Subcutaneous abdominal adipose tissue (tissue), 5 donors: ENCODE measurements around the gene PLAC8.

Experiments
- H3K27ac ChIP-seq: one replicate; pipeline ENCODE4 v1.7.0; 2013; ENCODE audit warnings: low read depth, mild to moderate bottlenecking, inconsistent platforms, low read length, moderate library complexity
- H3K27me3 ChIP-seq, 5 donors: one replicate each; pipeline ENCODE4 v1.7.0; 2013; ENCODE audit warnings: low read length in 5 of 5, inconsistent platforms in 1 of 5; ENCODE audit not compliant: control insufficient read depth in 5 of 5, insufficient read depth in 4 of 5
- H3K36me3 ChIP-seq, 5 donors: one replicate each; pipeline ENCODE4 v1.7.0; 2013; ENCODE audit warnings: low read length in 5 of 5; ENCODE audit not compliant: control insufficient read depth in 5 of 5, insufficient read depth in 5 of 5
- H3K4me1 ChIP-seq, 5 donors: one replicate each; pipeline ENCODE4 v1.7.0; 2013; ENCODE audit warnings: low read length in 5 of 5, mild to moderate bottlenecking in 3 of 5, moderate library complexity in 1 of 5; ENCODE audit not compliant: control insufficient read depth in 5 of 5, insufficient read depth in 5 of 5
- H3K4me3 ChIP-seq, 5 donors: one replicate each; pipeline ENCODE4 v1.7.0; 2013; ENCODE audit warnings: low read length in 5 of 5, low read depth in 1 of 5
- H3K9ac ChIP-seq, 5 donors: one replicate each; pipeline ENCODE4 v1.7.0; 2013; ENCODE audit warnings: low read length in 5 of 5, mild to moderate bottlenecking in 4 of 5, moderate library complexity in 3 of 5
- H3K9me3 ChIP-seq, 5 donors: one replicate each; pipeline ENCODE4 v1.7.0; 2013; ENCODE audit warnings: low read length in 5 of 5; ENCODE audit not compliant: control insufficient read depth in 5 of 5
- donor health status: healthy.
- donor health status: healthy.
- donor health status: healthy.
- donor health status: healthy.
- donor health status: healthy.

PLAC8 gene

GRCh38 chr4:83040269-83040668, 74.3 kb downstream of the PLAC8 start:
- no peak overlapping the region for H3K4me3 ChIP-seq
- H3K9ac ChIP-seq: no peak overlapping the region
- H3K9me3 ChIP-seq: no peaks in the 10 kb centered on the region
- peaks cover 2 to 23% (median 16%) of the 10 kb centered on the region in 5 donors for H3K4me1 ChIP-seq
- no peaks in the 10 kb centered on the region for H3K27me3 ChIP-seq
- no peaks in the 10 kb centered on the region for H3K36me3 ChIP-seq
- H3K27ac ChIP-seq: no peak overlapping the region
